ENCODE results near the gene EGLN1.
"Not testable (repeated sequence)": the region's sequence is repeated elsewhere in the genome, so short reads cannot be mapped to it uniquely, and the experiment has no call there.

The EGLN1 gene

GRCh38 chr1:231421971-231422797, at the start of gene EGLN1:
Gene EGLN1 (minus strand): TSS chr1:231422287. CDS start chr1:231421888, 399 bp downstream.
- DNase-seq: peak; percentile 82

- not testable (repeated sequence) for DNase-seq
These were observed 49.4 kb upstream of the EGLN1 start for GRCh38 chr1:231471500-231471899.

GRCh38 chr1:231471027-231471426, 48.9 kb upstream of the EGLN1 start:
- not testable (repeated sequence) for DNase-seq

GRCh38 chr1:231467986-231468385, 45.9 kb upstream of the EGLN1 start:
- DNase-seq: no peak

- no peak for DNase-seq
These were observed 43.0 kb upstream of the EGLN1 start for GRCh38 chr1:231465051-231465450.

GRCh38 chr1:231463541-231463940, 41.5 kb upstream of the EGLN1 start:
- no peak for DNase-seq

- peak; percentile 96 for DNase-seq
These were observed 38.5 kb upstream of the EGLN1 start for GRCh38 chr1:231460614-231461013.

GRCh38 chr1:231459438-231459837, 37.4 kb upstream of the EGLN1 start:
- not testable (repeated sequence) for DNase-seq

- DNase-seq: not testable (repeated sequence)
These were observed 35.9 kb upstream of the EGLN1 start for GRCh38 chr1:231457956-231458355.

GRCh38 chr1:231454133-231454532, 32.0 kb upstream of the EGLN1 start:
- not testable (repeated sequence) for DNase-seq

GRCh38 chr1:231446138-231446537, 24.1 kb upstream of the EGLN1 start:
- DNase-seq: no peak

- DNase-seq: no peak
These were observed 22.0 kb upstream of the EGLN1 start for GRCh38 chr1:231444059-231444458.

- DNase-seq: no peak
These were observed 21.3 kb upstream of the EGLN1 start for GRCh38 chr1:231443363-231443762.

GRCh38 chr1:231442735-231443134, 20.6 kb upstream of the EGLN1 start:
- DNase-seq: peak; percentile 66

GRCh38 chr1:231432996-231433395, 10.9 kb upstream of the EGLN1 start:
- DNase-seq: no peak

- DNase-seq: no peak
These were observed 9.8 kb upstream of the EGLN1 start for GRCh38 chr1:231431665-231432415.

- not testable (repeated sequence) for DNase-seq
These were observed 8.7 kb upstream of the EGLN1 start for GRCh38 chr1:231430678-231431352.

- DNase-seq: no peak
These were observed 6.3 kb upstream of the EGLN1 start for GRCh38 chr1:231428377-231428776.

GRCh38 chr1:231424950-231425805, 3.1 kb upstream of the EGLN1 start:
- DNase-seq: no peak

GRCh38 chr1:231423648-231424047, 1.6 kb upstream of the EGLN1 start:
- no peak for DNase-seq

- DNase-seq: no peak
These were observed 767 bp upstream of the EGLN1 start for GRCh38 chr1:231422798-231423309.

- DNase-seq: peak; percentile 69
These were observed 529 bp downstream of the EGLN1 start for GRCh38 chr1:231421546-231421970.
